Choroid plexus epithelial cell (primary cell): ENCODE measurements around the gene LIX1L.

Experiments used
- DNase-seq: peaks from one replicate; pipeline ENCODE4 v3.0.0-alpha.2; 2010; ENCODE audit warnings: low read depth
- H3K4me3 ChIP-seq: 2 replicates; pipeline ENCODE4 v1.5.1; 2011; ENCODE audit warnings: low read depth, mild to moderate bottlenecking, control low read depth, low read length, moderate library complexity
- CTCF ChIP-seq: conservative IDR thresholded peaks from 2 replicates; pipeline ENCODE4 v1.5.1; 2011; ENCODE audit warnings: low read depth, mild to moderate bottlenecking, control low read depth, inconsistent platforms, low read length, moderate library complexity

The LIX1L gene

GRCh38 chr1:145886390-145886789 lies 71.4 kb downstream of the LIX1L start:
- TF ChIP-seq CTCF, result no peak
- DNase-seq, result no peak
- H3K4me3 ChIP-seq, result peak overlapping the region; percentile 77

- peak within 1 kb of the TSS; percentile 77 for H3K4me3 ChIP-seq
- peak; percentile 68 for DNase-seq
- TF ChIP-seq CTCF, result no peak
These were observed 72.0 kb downstream of the LIX1L start, which contains the start of gene ANKRD35 for GRCh38 chr1:145885738-145886287. TSS of gene ANKRD35 (minus strand) at chr1:145885866. CDS start at chr1:145885758, 108 bp downstream.

GRCh38 chr1:145884675-145885074 lies 73.1 kb downstream of the LIX1L start:
- no peak overlapping the region for H3K4me3 ChIP-seq

More at GRCh38 chr1:145884675-145885074, 73.1 kb downstream of the LIX1L start:
- DNase-seq, result no peak
- TF ChIP-seq CTCF, result no peak
